Stimulated activated CD8-positive, alpha-beta memory T cell treated with anti-CD3 and anti-CD28 coated beads, Interleukin-15, amount 100 ng/mL, for 24 hours (primary cell): ENCODE measurements around the gene OR51Q1.

ENCODE experiments used
- DNase-seq: peaks from one replicate; pipeline ENCODE4 v3.0.0-alpha.2; 2020; ENCODE audit warnings: low read depth

The OR51Q1 gene, protein sequence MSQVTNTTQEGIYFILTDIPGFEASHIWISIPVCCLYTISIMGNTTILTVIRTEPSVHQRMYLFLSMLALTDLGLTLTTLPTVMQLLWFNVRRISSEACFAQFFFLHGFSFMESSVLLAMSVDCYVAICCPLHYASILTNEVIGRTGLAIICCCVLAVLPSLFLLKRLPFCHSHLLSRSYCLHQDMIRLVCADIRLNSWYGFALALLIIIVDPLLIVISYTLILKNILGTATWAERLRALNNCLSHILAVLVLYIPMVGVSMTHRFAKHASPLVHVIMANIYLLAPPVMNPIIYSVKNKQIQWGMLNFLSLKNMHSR

GRCh38 chr11:5421811-5422210 lies at the start of gene OR51Q1:
OR51Q1 (plus strand) TSS chr11:5422111; CDS start chr11:5422201, 90 bp downstream.
- DNase-seq, result no peak

GRCh38 chr11:5380740-5381342 lies 41.1 kb upstream of the OR51Q1 start:
- DNase-seq, result no peak

GRCh38 chr11:5383576-5383975 lies 38.3 kb upstream of the OR51Q1 start, which contains the start of gene OR51M1:
OR51M1 (plus strand) TSS chr11:5383812; CDS start chr11:5389399, 5,587 bp downstream.
- DNase-seq, result no peak

DNA sequence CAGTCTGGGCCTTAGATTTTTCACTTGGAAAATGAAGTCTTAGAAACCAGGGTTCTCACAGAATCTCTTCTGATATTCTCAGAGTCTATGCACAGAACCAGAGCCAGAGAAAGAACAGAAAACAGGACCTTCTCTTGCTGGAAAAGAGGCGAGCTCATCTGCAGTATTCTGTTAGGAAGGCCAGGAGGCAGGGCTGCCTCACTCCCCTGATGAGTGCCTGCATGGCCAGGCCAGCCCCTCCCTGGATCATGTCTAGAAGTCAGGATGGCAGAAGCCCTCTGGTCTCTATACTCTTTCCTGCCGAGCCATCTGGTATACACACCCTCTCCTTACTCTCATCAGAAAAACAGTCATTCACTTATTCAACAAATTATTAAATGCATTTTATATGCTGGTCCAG lies 37.6 kb upstream of the OR51Q1 start:
- no peak for DNase-seq

DNA sequence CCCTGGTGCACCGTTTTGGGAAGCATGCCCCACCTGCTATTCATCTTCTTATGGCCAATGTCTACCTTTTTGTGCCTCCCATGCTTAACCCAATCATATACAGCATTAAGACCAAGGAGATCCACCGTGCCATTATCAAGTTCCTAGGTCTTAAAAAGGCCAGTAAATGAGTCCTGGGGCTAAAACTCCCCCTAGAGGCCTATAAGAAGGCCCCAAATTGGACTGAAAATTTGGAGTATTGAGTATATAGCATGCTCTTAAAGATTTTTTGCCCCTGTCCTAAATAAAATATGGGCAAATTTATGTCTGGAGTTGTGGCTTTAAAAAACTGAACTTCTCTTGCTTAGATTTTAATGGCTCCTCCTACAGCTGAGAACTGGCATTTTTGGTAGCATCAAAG lies 31.7 kb upstream of the OR51Q1 start:
- no peak for DNase-seq

DNA sequence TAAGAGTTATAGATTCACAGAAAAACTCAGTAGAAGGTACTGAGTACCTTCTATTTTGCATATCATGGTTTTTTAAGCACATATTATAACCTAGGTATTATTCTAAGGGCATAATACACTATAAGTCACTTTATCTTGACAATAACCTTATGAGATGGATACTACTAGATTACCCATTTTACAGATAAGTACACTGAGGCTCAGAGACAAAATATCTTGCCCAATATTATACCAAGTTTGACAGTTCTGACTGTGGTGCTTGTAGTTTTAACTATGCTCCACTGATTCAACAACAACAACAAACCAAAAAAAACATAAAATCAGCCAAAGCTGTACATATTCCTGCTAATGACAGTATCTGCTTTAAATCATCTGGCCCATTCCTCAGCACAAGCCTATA lies 27.8 kb upstream of the OR51Q1 start:
- no peak for DNase-seq

DNA sequence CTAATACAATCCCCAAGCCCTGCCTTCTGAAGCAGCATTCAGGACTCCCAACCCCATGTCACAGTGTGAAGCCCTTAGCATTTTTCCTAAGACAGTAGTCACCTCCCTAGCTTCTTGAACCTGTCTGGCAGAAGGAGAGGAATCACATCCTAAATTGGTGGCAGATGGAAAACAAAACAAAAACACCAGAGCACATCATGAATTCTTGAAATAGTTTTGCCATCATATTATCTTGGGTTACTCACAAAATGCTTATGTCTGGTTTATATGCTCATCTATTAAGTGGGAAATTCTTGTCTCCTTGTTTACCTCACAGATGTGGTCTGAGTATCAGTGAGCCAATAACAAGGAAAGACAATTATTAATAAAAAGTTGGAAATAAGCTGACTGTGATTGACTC lies 23.0 kb upstream of the OR51Q1 start:
- DNase-seq, result no peak

GRCh38 chr11:5405173-5405572 lies 16.7 kb upstream of the OR51Q1 start:
- no peak for DNase-seq

GRCh38 chr11:5420993-5421392 lies 918 bp upstream of the OR51Q1 start:
- no peak for DNase-seq

DNA sequence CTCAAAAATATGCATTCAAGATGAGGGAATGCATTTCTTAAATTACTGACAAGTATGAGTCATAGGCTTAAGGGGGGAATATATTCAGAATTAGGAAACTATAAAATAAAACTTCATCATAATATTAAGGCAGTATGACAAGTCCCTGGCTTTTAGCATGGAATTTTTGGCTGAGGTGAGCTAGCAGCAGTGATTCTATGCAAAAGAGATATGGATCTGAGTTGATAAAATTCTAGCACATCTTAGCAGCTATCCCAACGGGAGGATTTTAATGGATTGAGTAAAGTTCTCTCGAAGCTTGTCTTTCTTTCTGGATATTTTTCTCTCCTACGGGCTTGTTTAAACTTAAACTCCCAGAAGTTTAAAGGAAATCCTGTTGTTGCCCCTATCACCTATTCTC lies 1.2 kb downstream of the OR51Q1 start:
- no peak for DNase-seq

DNA sequence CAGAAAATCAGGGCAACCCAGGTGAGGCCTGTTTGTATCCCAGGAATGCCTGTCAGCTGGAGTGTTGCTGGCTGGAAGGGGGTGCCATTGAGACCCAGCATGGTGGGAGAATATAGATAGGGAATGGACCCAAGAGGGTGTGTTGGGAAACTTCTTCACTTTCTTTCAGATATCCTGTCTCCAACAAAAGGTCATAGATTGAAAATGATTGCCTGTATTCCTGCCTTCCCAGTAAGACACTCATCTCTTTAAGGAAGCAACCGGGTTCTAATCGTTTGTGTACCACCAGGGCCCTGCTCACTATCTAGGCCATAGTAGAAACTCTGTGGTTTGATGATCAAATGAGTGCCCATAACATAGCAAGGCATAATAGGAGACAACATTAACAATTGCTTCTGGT lies 19.5 kb downstream of the OR51Q1 start, which contains the start of gene OR51I1:
OR51I1 (minus strand) TSS at position 101 of the 400 bp plus-strand sequence; CDS start at position 101, 0 bp downstream.
- DNase-seq, result no peak

GRCh38 chr11:5443835-5444393 lies 22.0 kb downstream of the OR51Q1 start:
- no peak for DNase-seq

GRCh38 chr11:5449023-5449422 lies 27.1 kb downstream of the OR51Q1 start, which contains the start of gene OR51I2:
OR51I2 (plus strand) TSS chr11:5449323; CDS start chr11:5453489, 4,166 bp downstream.
- DNase-seq, result no peak

DNA sequence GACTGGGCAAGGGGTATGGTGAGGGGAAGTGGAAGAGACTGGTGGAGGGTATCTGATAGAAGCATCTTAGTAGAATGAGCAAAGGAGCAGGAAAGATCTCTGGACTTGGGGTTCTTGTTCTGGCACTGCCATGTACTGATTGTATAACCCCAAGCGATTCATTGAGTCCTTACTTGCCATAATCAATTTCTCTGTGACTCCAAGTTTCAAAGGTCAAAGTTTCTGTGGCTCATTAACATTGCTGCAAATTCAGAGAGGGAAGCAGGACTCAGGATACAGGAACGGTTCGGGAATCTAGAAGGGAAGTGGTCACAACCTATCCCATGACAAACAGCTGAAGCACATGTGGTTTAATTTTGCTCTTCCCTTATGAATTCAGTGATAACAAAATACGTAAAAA lies 27.5 kb downstream of the OR51Q1 start:
- DNase-seq, result no peak

- no peak for DNase-seq
These were observed 39.2 kb downstream of the OR51Q1 start for GRCh38 chr11:5460983-5461621.

DNA sequence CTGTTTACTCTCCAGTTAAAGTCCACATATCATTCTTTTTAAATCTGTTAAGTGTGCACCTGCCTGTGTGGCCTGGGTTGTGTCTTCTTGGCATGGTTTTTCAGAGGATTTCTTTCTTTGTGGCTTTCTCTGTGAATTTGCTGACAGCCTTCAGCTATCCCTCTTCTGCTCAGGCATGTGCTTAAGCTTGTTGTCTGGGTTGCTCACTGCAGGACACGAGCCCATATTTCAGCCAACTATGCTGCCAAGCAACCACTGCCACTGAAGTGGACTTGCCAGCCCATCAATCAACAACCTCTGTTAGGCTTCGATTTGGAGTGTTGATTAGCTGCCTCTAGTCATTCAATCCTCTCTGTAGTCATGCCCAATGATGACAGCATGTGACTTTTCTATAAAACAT lies 45.6 kb downstream of the OR51Q1 start:
- no peak for DNase-seq
